ENCODE measurements around the gene GRK5. TPM values are rescaled to one million over a fixed set of nuclear protein-coding genes. Genes with fewer than 3 reads are reported as not detected.

Gene GRK5
- total RNA-seq, 1 experiment from 2014 or later = 1.2 TPM

- H3K27ac Mint-ChIP-seq = no peak overlapping the region; a peak in 1 of 7 replicates
- no peak overlapping the region for H2BK15ac ChIP-seq (ENCODE audit: low read depth, low read length)
- H2BK12ac ChIP-seq (ENCODE audit: insufficient read length, low read depth, low read length) = no peak overlapping the region
- H3K4me2 ChIP-seq (ENCODE audit: insufficient read depth, insufficient read length, low read length) = no peak overlapping the region
- H2BK120ac ChIP-seq (ENCODE audit: low read depth, low read length, poor library complexity, severe bottlenecking) = no peak overlapping the region
- no peak overlapping the region for H2BK5ac ChIP-seq (ENCODE audit: insufficient read length, low read length)
- H4K91ac ChIP-seq (ENCODE audit: insufficient read length, low read depth, low read length) = no peak overlapping the region
- H3K36me3 Mint-ChIP-seq (ENCODE audit: insufficient read depth in 1 of 3, low read depth in 3 of 3) = no peaks in the 10 kb centered on the region; a peak in 1 of 7 replicates
- no peak for DNase-seq
- no peak overlapping the region for H4K8ac ChIP-seq (replicated peaks; ENCODE audit: insufficient read length, low read depth, low read length)
- no peak overlapping the region for H3T11ph ChIP-seq (ENCODE audit: low read length)
- WGBS (ENCODE audit: extremely low coverage, insufficient read length, low lambda C conversion rate) = no CpG with 5 or more reads among the region's 16 CpGs
- H3K27me3 ChIP-seq (ENCODE audit: insufficient read depth, low read length) = no peaks in the 10 kb centered on the region
- no peak for TF ChIP-seq CTCF (conservative IDR thresholded peaks at IDR 0.05)
- no peak overlapping the region for H2AK5ac ChIP-seq (ENCODE audit: insufficient read length, low read length)
- no peak overlapping the region for H3K4me3 Mint-ChIP-seq
- no peaks in the 10 kb centered on the region for H3K79me2 ChIP-seq (ENCODE audit: insufficient read depth, low read length)
- no peak overlapping the region for H3K27ac ChIP-seq (ENCODE audit: insufficient read length, low read depth, low read length)
- H3K14ac ChIP-seq (ENCODE audit: insufficient read depth, low read length) = no peak overlapping the region
- H3K9me3 Mint-ChIP-seq = no peaks in the 10 kb centered on the region
- H3K56ac ChIP-seq (ENCODE audit: insufficient read length, low read depth, low read length) = no peak overlapping the region
- H3K9ac ChIP-seq (ENCODE audit: extremely low read depth, insufficient read length, low read length) = no peak overlapping the region
- H3K4me1 ChIP-seq (ENCODE audit: insufficient read depth, low read length) = no peaks in the 10 kb centered on the region
- no peak overlapping the region for H3K23ac ChIP-seq (ENCODE audit: insufficient read length, low read depth, low read length)
- H2BK20ac ChIP-seq (ENCODE audit: low read depth, low read length, poor library complexity, severe bottlenecking) = no peak overlapping the region
- H3K18ac ChIP-seq (ENCODE audit: insufficient read length, low read depth, low read length) = no peak overlapping the region
- H4K20me1 ChIP-seq (ENCODE audit: control insufficient read depth, insufficient read depth, insufficient read length) = no peaks in the 10 kb centered on the region
- H3K23me2 ChIP-seq (ENCODE audit: insufficient read length, low read depth, low read length, poor library complexity, severe bottlenecking) = no peaks in the 10 kb centered on the region
- peaks cover 28 to 44% of the 10 kb centered on the region in 2 experiments for H3K4me1 Mint-ChIP-seq
- no peaks in the 10 kb centered on the region for H3K79me1 ChIP-seq (ENCODE audit: insufficient read depth, low read depth, low read length, poor library complexity, severe bottlenecking)
- peaks cover 8% of the 10 kb centered on the region for H3K27me3 Mint-ChIP-seq (ENCODE audit: low read depth)
- no peaks in the 10 kb centered on the region for H3K9me3 ChIP-seq (ENCODE audit: control insufficient read depth, low read depth, low read length)
- H2AFZ ChIP-seq (ENCODE audit: low read length) = no peak overlapping the region
- no peak overlapping the region for H3K4ac ChIP-seq (ENCODE audit: low read depth, low read length)
- H4K5ac ChIP-seq (ENCODE audit: insufficient read length, low read depth, low read length) = no peak overlapping the region
These were observed 244.0 kb downstream of the GRK5 start for GRCh38 chr10:119451300-119451896.

Data from H9 (cell line).